Karpas-422 (cell line): ENCODE data around the gene NKAIN4. TPM values are rescaled to one million over a fixed set of nuclear protein-coding genes. Genes with fewer than 3 reads are reported as not detected.

Source experiments
- DNase-seq: peaks from one replicate; pipeline ENCODE4 v3.0.0-alpha.2; 2015
- H2AFZ ChIP-seq: fragments of 200-600 bp; sonication (generic); 2 replicates; pipeline ENCODE4 v1.6.1; 2014; ENCODE audit warnings: antibody characterized with exemption, low read length, mixed read lengths
- H3K27ac ChIP-seq: fragments of 200-600 bp; sonication (generic); 2 replicates; pipeline ENCODE4 v1.5.1; 2014; ENCODE audit warnings: mild to moderate bottlenecking, low read length, moderate library complexity
- H3K27me3 ChIP-seq: fragments of 200-600 bp; sonication (generic); 2 replicates; pipeline ENCODE4 v1.6.1; 2014; ENCODE audit warnings: low read length, mixed read lengths
- H3K36me3 ChIP-seq: fragments of 200-600 bp; sonication (generic); 2 replicates; pipeline ENCODE4 v1.6.1; 2014; ENCODE audit warnings: low read length, mixed read lengths; ENCODE audit not compliant: insufficient read depth
- H3K4me1 ChIP-seq: fragments of 200-600 bp; sonication (generic); 2 replicates; pipeline ENCODE4 v1.6.1; 2014; ENCODE audit warnings: mild to moderate bottlenecking, low read length, mixed read lengths
- H3K4me2 ChIP-seq: fragments of 200-600 bp; sonication (generic); 2 replicates; pipeline ENCODE4 v1.6.1; 2014; ENCODE audit warnings: low read length, low read depth, mild to moderate bottlenecking; ENCODE audit not compliant: poor library complexity, severe bottlenecking
- H3K4me3 ChIP-seq: fragments of 200-600 bp; sonication (generic); 2 replicates; pipeline ENCODE4 v1.5.1; 2014; ENCODE audit warnings: mild to moderate bottlenecking, antibody characterized with exemption, low read length, mixed read lengths
- H3K79me2 ChIP-seq: fragments of 200-600 bp; sonication (generic); 2 replicates; pipeline ENCODE4 v1.6.1; 2014; ENCODE audit warnings: mild to moderate bottlenecking, low read length, mixed read lengths
- H3K9ac ChIP-seq: fragments of 200-600 bp; sonication (generic); 2 replicates; pipeline ENCODE4 v1.6.0; 2014; ENCODE audit warnings: low read length
- H3K9me2 ChIP-seq: fragments of 200-600 bp; sonication (generic), shearing (Covaris generic); replicated peaks from 2 replicates; pipeline ENCODE4 v1.6.0; 2014; ENCODE audit warnings: mild to moderate bottlenecking, low read length, moderate library complexity; ENCODE audit not compliant: insufficient read depth
- H3K9me3 ChIP-seq: fragments of 300-700, 200-600 bp; sonication (generic); 2 replicates; pipeline ENCODE4 v1.6.1; 2014; ENCODE audit warnings: low read length, mixed read lengths
- H4K20me1 ChIP-seq: fragments of 200-600 bp; sonication (generic); 2 replicates; pipeline ENCODE4 v1.6.1; 2014; ENCODE audit warnings: mild to moderate bottlenecking, antibody characterized with exemption, low read length, low read depth; ENCODE audit not compliant: insufficient read depth
- total RNA-seq: library from RNA; depleted of rRNA; stranded (reverse); fragments of >200 nt; shearing (Covaris generic); gene quantifications from 2 replicates; pipeline ENCODE4 v1.2.3, GENCODE V29; 2014; ENCODE audit warnings: low replicate concordance

NKAIN4 gene
- total RNA-seq, 1 experiment from 2014 or later: not detected

DNA sequence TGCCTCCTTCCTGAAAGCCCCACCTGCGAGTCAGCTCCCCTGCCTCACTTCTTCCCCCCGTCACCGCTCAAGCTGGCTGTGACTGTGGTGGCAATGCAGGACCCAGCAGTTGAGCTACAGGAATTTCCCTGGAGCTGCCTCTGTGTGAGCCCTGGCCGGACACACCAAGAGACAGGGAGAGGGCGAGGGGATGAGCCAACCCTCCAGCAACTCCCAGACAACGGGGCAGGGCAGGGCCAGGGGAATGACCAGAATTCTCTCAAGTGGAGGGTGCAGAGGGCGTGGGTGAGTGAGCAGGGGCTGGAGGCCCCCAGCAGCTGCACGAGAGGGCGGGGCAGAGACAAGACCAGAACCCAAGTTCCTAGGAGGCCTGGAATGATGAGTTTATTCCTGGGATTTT lies 13.4 kb upstream of the NKAIN4 start:
- H4K20me1 ChIP-seq: no peaks in the 10 kb centered on the region
- DNase-seq: no peak
- peaks cover 5% of the 10 kb centered on the region for H3K4me1 ChIP-seq
- no peak overlapping the region for H3K4me2 ChIP-seq
- H3K36me3 ChIP-seq: no peaks in the 10 kb centered on the region
- H3K27me3 ChIP-seq: no peaks in the 10 kb centered on the region
- no peak overlapping the region for H3K9ac ChIP-seq
- no peak overlapping the region for H2AFZ ChIP-seq
- H3K27ac ChIP-seq: no peak overlapping the region
- no peaks in the 10 kb centered on the region for H3K9me2 ChIP-seq
- peaks cover under 1% of the 10 kb centered on the region; the same call in 1 of the 2 replicates for H3K79me2 ChIP-seq
- no peak overlapping the region for H3K4me3 ChIP-seq
- H3K9me3 ChIP-seq: no peaks in the 10 kb centered on the region

DNA sequence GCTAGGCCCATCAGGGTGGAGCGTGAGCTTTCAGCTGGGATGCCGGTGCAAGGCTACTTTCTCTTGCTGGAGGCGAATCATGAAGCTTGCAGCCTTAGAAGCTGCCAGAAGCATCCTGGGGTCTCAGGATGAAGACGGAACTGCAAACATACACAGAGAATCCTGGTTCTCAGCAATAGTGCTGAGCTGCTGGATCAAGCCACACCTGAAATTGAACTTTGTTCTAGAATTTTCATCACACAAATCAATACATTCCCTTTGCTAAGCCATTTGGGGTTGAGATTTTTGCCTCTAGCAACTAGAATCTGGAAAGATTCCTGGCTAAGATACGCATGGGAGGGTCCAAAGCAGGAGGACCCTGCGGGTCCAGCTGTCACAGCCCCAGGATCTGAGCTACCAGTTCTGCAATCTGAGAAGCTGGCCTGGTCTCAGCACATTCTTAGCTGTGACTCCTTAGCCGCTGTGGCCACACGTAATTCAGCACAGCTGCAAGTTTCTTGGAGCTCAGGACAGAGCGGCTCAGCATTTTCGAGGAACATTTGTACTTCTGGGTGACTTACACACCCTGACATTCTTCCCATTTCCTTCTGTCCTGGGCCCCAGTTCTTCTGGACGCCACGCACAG lies 11.7 kb upstream of the NKAIN4 start:
- Histone ChIP-seq H3K9me3 (no peaks in the 10 kb centered on the region), H3K9ac (no peak overlapping the region), H2AFZ (no peak overlapping the region), H3K4me2 (no peak overlapping the region), H3K9me2 (no peaks in the 10 kb centered on the region), H3K79me2 (no peaks in the 10 kb centered on the region), H3K4me1 (no peaks in the 10 kb centered on the region), H3K27me3 (no peaks in the 10 kb centered on the region), H3K4me3 (no peak overlapping the region), H3K36me3 (no peaks in the 10 kb centered on the region), H3K27ac (no peak overlapping the region), H4K20me1 (no peaks in the 10 kb centered on the region)
- DNase-seq: no peak

DNA sequence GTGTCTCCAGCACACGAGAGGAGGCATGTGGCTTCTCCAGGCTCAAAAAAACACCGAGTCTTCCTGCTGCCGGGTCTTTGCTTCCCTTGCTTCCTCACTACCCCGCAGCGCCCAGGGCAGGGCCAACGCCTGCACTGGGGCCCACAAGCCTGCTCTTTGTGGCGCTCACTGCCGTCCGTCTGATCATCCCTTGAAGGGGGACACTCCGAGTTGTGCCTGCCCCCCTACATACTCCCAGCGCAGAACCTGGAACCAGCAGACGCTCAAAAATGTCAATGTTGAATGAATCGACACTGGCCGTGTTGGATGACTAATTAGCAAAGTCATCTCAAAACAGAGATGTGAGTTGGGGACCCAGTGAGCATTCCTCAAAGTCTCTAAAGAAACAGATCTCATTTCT lies 10.3 kb upstream of the NKAIN4 start:
- Histone ChIP-seq H4K20me1 (no peaks in the 10 kb centered on the region), H3K4me3 (no peak overlapping the region)

DNA sequence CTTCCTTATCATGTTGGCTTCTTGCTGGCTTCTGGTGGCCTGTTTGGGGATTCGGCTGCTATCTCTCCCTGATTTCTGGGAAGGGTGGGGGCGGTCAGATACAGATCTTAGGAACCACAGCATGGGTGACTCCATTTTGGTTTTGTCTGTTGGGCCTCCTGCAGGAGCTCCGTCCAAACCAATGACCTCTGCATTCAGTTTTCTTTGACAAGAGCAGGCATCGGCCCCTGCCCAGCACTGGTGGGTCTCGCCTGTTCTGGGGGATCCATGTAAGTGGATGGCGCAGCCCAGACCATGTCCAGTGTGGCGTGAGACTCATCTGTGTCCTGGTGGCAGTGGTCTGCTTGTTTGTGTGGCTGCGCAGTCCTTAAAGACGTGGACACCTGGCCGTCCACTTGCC lies 9.7 kb upstream of the NKAIN4 start:
- DNase-seq: no peak
- H3K9ac ChIP-seq: no peak overlapping the region

More for the DNA sequence above, 10.3 kb upstream of the NKAIN4 start:
- Histone ChIP-seq H3K27ac (no peak overlapping the region), H3K9ac (no peak overlapping the region), H3K4me1 (no peaks in the 10 kb centered on the region), H3K79me2 (no peaks in the 10 kb centered on the region), H3K36me3 (no peaks in the 10 kb centered on the region), H2AFZ (no peak overlapping the region), H3K9me2 (no peaks in the 10 kb centered on the region), H3K9me3 (no peaks in the 10 kb centered on the region), H3K4me2 (no peak overlapping the region), H3K27me3 (no peaks in the 10 kb centered on the region)
- no peak for DNase-seq

DNA sequence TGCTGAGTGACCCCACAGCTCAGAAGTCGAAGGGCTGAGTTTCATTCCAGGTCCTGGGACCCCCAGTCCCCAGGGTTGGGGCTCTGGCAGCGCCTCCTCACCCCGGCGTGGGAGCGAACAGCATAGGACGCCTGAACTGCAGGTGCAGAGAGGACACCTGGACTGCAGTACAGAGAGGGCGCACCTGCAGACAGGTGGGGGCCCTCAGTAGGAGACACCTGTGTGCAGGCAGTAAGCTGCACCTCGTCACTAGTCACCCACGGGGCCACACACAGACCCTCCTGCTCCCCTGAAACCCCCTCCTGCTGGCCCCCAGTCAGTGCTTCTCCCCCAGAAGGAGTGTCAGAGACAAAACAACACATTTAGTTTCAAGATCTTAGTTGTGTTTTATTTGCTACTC lies 8.6 kb upstream of the NKAIN4 start:
- no peak overlapping the region for H3K9ac ChIP-seq
- H3K4me3 ChIP-seq: no peak overlapping the region
- H3K4me1 ChIP-seq: no peaks in the 10 kb centered on the region
- H3K4me2 ChIP-seq: no peak overlapping the region
- H2AFZ ChIP-seq: no peak overlapping the region
- no peak for DNase-seq
- no peaks in the 10 kb centered on the region for H4K20me1 ChIP-seq
- H3K36me3 ChIP-seq: no peaks in the 10 kb centered on the region
- H3K9me3 ChIP-seq: no peaks in the 10 kb centered on the region
- H3K27ac ChIP-seq: no peak overlapping the region
- no peaks in the 10 kb centered on the region for H3K9me2 ChIP-seq
- H3K27me3 ChIP-seq: no peaks in the 10 kb centered on the region
- no peaks in the 10 kb centered on the region for H3K79me2 ChIP-seq

More for the DNA sequence above, 9.7 kb upstream of the NKAIN4 start:
- H2AFZ ChIP-seq: no peak overlapping the region
- no peaks in the 10 kb centered on the region for H4K20me1 ChIP-seq
- H3K4me3 ChIP-seq: no peak overlapping the region
- no peaks in the 10 kb centered on the region for H3K79me2 ChIP-seq
- no peaks in the 10 kb centered on the region for H3K36me3 ChIP-seq
- no peak overlapping the region for H3K27ac ChIP-seq
- no peaks in the 10 kb centered on the region for H3K4me1 ChIP-seq
- H3K4me2 ChIP-seq: no peak overlapping the region
- no peaks in the 10 kb centered on the region for H3K9me3 ChIP-seq
- H3K27me3 ChIP-seq: no peaks in the 10 kb centered on the region
- no peaks in the 10 kb centered on the region for H3K9me2 ChIP-seq

DNA sequence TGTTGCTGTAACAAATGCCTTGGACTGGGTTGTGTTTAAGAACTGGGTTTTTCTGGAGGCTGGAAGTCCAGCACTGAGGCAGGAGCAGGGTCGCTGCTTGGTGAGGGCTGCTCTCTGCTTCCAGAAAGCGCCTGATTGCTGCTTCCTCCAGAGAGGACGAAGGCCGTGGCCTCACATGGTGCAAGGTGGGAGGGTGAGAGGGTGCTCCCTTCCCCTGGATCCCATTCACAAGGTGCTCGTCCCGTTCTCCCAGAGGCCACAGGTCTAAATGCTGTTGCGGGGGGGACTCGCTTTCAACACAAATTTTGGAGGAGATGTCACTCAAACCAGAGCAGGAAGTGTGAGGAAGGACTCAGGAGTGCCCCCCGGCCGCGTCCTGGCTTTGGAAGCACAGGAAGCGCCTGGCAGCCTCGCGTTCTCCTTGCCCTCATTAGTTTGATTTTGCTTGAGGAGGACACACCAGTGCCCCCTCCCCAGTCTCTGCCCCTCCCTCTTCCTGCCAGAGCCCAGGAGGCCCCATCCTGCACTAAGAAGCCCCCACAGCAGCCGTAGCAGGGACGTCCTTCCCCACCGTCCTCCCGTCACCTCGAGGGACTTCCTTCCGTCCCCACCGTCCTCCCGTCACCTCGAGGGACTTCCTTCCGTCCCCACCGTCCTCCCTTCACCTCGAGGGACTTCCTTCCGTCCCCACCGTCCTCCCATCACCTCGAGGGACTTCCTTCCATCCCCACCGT lies 7.7 kb upstream of the NKAIN4 start:
- no peak overlapping the region for H2AFZ ChIP-seq
- H3K9me2 ChIP-seq: no peaks in the 10 kb centered on the region
- no peaks in the 10 kb centered on the region for H3K4me1 ChIP-seq
- no peak overlapping the region for H3K9ac ChIP-seq
- no peaks in the 10 kb centered on the region for H3K36me3 ChIP-seq
- no peak for DNase-seq
- no peaks in the 10 kb centered on the region for H4K20me1 ChIP-seq
- H3K4me2 ChIP-seq: no peak overlapping the region
- no peak overlapping the region for H3K4me3 ChIP-seq
- H3K27me3 ChIP-seq: no peaks in the 10 kb centered on the region
- H3K79me2 ChIP-seq: no peaks in the 10 kb centered on the region
- no peak overlapping the region for H3K27ac ChIP-seq
- H3K9me3 ChIP-seq: no peaks in the 10 kb centered on the region

DNA sequence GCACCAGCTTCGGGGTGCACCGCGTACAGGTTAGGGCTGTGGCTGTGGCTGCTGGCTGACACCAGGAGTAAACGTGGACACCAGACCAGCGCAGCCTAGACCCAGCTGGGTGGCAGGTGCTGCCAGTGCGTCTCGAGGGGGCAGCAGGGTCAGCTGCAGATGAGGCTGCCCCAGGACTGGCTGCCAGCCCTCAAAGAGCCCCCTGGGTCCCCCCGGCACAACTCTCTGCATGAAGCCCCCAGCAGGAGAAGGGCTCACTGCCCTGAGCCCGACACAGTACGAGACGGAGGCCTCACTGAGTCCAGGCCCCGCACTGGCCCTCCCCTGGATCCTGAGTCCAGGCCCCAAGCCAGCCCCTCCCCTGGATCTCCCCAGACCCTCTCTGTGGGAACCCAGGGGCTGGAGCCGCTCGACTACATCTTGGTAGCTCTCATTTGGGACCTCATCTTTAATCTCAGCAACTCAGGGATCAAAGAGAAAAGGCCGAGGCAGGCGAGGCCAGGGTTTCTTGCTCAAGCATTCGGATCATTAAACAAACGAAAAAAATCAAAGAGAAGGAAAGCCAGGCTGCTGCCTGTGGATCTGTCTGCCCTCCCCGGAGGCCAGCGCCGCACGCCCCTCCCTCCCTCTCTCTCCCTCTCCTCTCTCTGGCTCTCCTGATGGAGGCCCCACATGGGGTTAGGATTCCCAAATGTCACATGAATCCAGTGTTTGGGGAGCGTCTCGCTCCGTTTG lies 7.0 kb upstream of the NKAIN4 start:
- Histone ChIP-seq H3K9ac (no peak overlapping the region), H3K79me2 (no peaks in the 10 kb centered on the region), H3K4me3 (no peak overlapping the region), H2AFZ (no peak overlapping the region), H3K4me2 (no peak overlapping the region), H3K9me2 (no peaks in the 10 kb centered on the region), H3K4me1 (no peaks in the 10 kb centered on the region), H3K27me3 (no peaks in the 10 kb centered on the region), H4K20me1 (no peaks in the 10 kb centered on the region), H3K9me3 (no peaks in the 10 kb centered on the region), H3K36me3 (no peaks in the 10 kb centered on the region), H3K27ac (no peak overlapping the region)
- DNase-seq: no peak

DNA sequence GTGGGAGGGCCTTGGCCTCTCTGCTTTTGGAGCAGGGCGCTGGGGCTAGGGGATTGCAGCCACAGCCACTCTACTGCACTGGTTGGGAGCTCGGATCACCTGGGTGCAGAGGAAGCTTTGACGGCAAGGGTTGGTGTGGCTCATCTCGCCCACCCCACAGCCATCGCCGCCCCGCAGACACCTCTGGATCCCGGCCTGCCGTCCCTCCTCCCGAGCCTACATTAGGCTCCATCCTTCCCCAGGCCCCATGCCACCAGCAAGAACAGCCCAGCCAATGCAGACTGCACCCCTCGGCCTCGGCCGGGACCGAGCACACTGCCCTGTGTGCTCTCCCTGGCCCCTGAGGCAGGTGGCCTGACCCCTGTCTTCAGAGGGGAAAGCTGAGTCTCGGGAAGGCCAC lies 6.3 kb upstream of the NKAIN4 start:
- no peak overlapping the region for H3K4me2 ChIP-seq
- no peaks in the 10 kb centered on the region for H4K20me1 ChIP-seq
- no peaks in the 10 kb centered on the region for H3K36me3 ChIP-seq

More for the DNA sequence above, 6.3 kb upstream of the NKAIN4 start:
- Histone ChIP-seq H3K79me2 (no peaks in the 10 kb centered on the region), H3K9ac (no peak overlapping the region), H3K4me1 (no peaks in the 10 kb centered on the region), H3K27me3 (no peaks in the 10 kb centered on the region), H3K4me3 (no peak overlapping the region), H3K9me2 (no peaks in the 10 kb centered on the region), H3K9me3 (no peaks in the 10 kb centered on the region), H3K27ac (no peak overlapping the region), H2AFZ (no peak overlapping the region)
- DNase-seq: no peak
